SK-N-SH (cell line): ENCODE results near the gene TNRC6A. TPM values are rescaled to one million over a fixed set of nuclear protein-coding genes. Genes with fewer than 3 reads are reported as not detected.

Source experiments
- CTCF ChIA-PET: fragments of 300-600, 350-600 bp; formaldehyde crosslinking; extraction: SDS; loops from one replicate; lab custom pipeline; 2021; lab: Yijun Ruan, JAX
- POLR2A ChIA-PET: fragments of 350-600 bp; sonication (Branson Sonifier 250); formaldehyde crosslinking; extraction: SDS; loops from one replicate; lab custom pipeline; 2020; ENCODE audit warnings: antibody characterized with exemption, inconsistent platforms; lab: Yijun Ruan, JAX
- DNase-seq: peaks from one replicate; pipeline ENCODE4 v3.0.0; 2012
- H2AFZ ChIP-seq: fragments of 200-600 bp; sonication (generic); 2 replicates; pipeline ENCODE4 v1.8.1; 2016; ENCODE audit warnings: antibody characterized with exemption, mild to moderate bottlenecking, low read depth
- H3F3A ChIP-seq: fragments of 200-600 bp; sonication (generic); replicated peaks from 2 replicates; pipeline ENCODE3; 2016; ENCODE audit warnings: antibody characterized with exemption, mild to moderate bottlenecking; ENCODE audit not compliant: insufficient read depth
- H3K27ac ChIP-seq, 2 experiments: fragments of 200-500 bp in 1 of 2; fragments of 200-600 bp in 1 of 2; sonication (Bioruptor generic) in 1 of 2; sonication (generic), shearing (Covaris generic) in 1 of 2; 2 replicates each; pipeline versions ENCODE4 v1.5.1 to v1.6.1; 2014 to 2016; ENCODE audit warnings: low read depth in 2 of 2, inconsistent platforms in 1 of 2, low read length in 1 of 2, mild to moderate bottlenecking in 1 of 2, mixed read lengths in 1 of 2
- H3K27me3 ChIP-seq: fragments of 200-600 bp; sonication (generic), shearing (Covaris generic); 2 replicates; pipeline ENCODE4 v1.6.1; 2016; ENCODE audit warnings: mixed run types; ENCODE audit not compliant: insufficient read depth
- H3K36me3 ChIP-seq, 2 experiments: fragments of 200-500 bp in 1 of 2; fragments of 200-600 bp in 1 of 2; sonication (Bioruptor generic) in 1 of 2; sonication (generic) in 1 of 2; replicated peaks in 1 of 2; 2 replicates each; pipeline versions ENCODE3 to v1.5.1; 2014 to 2016; ENCODE audit warnings: low read length in 1 of 2, mild to moderate bottlenecking in 1 of 2; ENCODE audit not compliant: insufficient read depth in 2 of 2, control insufficient read depth in 1 of 2
- H3K4me1 ChIP-seq, 2 experiments: fragments of 200-500 bp in 1 of 2; fragments of 200-600 bp in 1 of 2; sonication (Bioruptor generic) in 1 of 2; sonication (generic), shearing (Covaris generic) in 1 of 2; 2 replicates each; pipeline versions ENCODE4 v1.5.1 to v1.6.1; 2014 to 2016; ENCODE audit warnings: low read depth in 1 of 2, low read length in 1 of 2, mixed run types in 1 of 2; ENCODE audit not compliant: insufficient read depth in 2 of 2, control insufficient read depth in 1 of 2
- H3K4me2 ChIP-seq: fragments of 200-600 bp; sonication (generic), shearing (Covaris generic); 2 replicates; pipeline ENCODE4 v1.6.1; 2017; ENCODE audit warnings: mixed run types
- H3K4me3 ChIP-seq, 2 experiments: fragments of 200-500 bp in 1 of 2; fragments of 200-600 bp in 1 of 2; sonication (Bioruptor generic) in 1 of 2; sonication (generic), shearing (Covaris generic) in 1 of 2; 2 replicates each; pipeline versions ENCODE4 v1.5.1 to v1.8.1; 2014 to 2016; ENCODE audit warnings: low read depth in 2 of 2, inconsistent platforms in 1 of 2, low read length in 1 of 2, mild to moderate bottlenecking in 1 of 2, mixed read lengths in 1 of 2, moderate library complexity in 1 of 2
- H3K79me2 ChIP-seq: fragments of 200-600 bp; sonication (generic); 2 replicates; pipeline ENCODE4 v1.8.1; 2017; ENCODE audit warnings: mild to moderate bottlenecking; ENCODE audit not compliant: insufficient read depth
- H3K9ac ChIP-seq: fragments of 200-600 bp; sonication (generic); 2 replicates; pipeline ENCODE4 v1.6.1; 2017; ENCODE audit warnings: mixed run types
- H3K9me2 ChIP-seq: fragments of 200-600 bp; sonication (generic); 2 replicates; pipeline ENCODE4 v1.6.1; 2017; ENCODE audit warnings: mixed run types
- H3K9me3 ChIP-seq: fragments of 200-600 bp; sonication (generic); 2 replicates; pipeline ENCODE4 v1.6.1; 2017; ENCODE audit warnings: mixed run types, mild to moderate bottlenecking, moderate library complexity
- H4K20me1 ChIP-seq: fragments of 200-600 bp; sonication (generic); 2 replicates; pipeline ENCODE4 v1.6.1; 2017; ENCODE audit warnings: mild to moderate bottlenecking, mixed run types; ENCODE audit not compliant: insufficient read depth
- EZH2phosphoT487 ChIP-seq: fragments of 200-600 bp; sonication (generic); IDR thresholded peaks from 2 replicates; pipeline ENCODE4 v1.6.1; 2017; ENCODE audit warnings: low read depth, mixed run types, mild to moderate bottlenecking, antibody characterized with exemption, moderate library complexity, borderline replicate concordance
- FOXJ3 ChIP-seq: sonication (generic); formaldehyde crosslinking; IDR thresholded peaks from 2 replicates; pipeline ENCODE4 v1.5.1; 2020; ENCODE audit warnings: mild to moderate bottlenecking, missing genetic modification reagents
- FOXM1 ChIP-seq: IDR thresholded peaks from 2 replicates; pipeline ENCODE4 v1.4.0; 2012; ENCODE audit warnings: low read depth, mild to moderate bottlenecking
- JUND ChIP-seq: IDR thresholded peaks from 2 replicates; pipeline ENCODE4 v1.4.0; 2012
- MEF2A ChIP-seq: IDR thresholded peaks from 2 replicates; pipeline ENCODE4 v1.4.0; 2012; ENCODE audit warnings: low read depth, borderline replicate concordance
- RAD21 ChIP-seq: IDR thresholded peaks from 2 replicates; pipeline ENCODE4 v1.6.1; 2012; ENCODE audit warnings: mild to moderate bottlenecking, low read length
- SIN3A ChIP-seq: IDR thresholded peaks from 2 replicates; pipeline ENCODE4 v1.6.1; 2012; ENCODE audit warnings: low read depth, mild to moderate bottlenecking, low read length, moderate library complexity, borderline replicate concordance
- SMC3 ChIP-seq: IDR thresholded peaks from 2 replicates; pipeline ENCODE4 v1.6.1; 2012; ENCODE audit warnings: low read depth, low read length, improper control_type of control experiment
- TAF1 ChIP-seq: IDR thresholded peaks from 2 replicates; pipeline ENCODE4 v1.6.1; 2012; ENCODE audit warnings: low read depth, mild to moderate bottlenecking, low read length, moderate library complexity, borderline replicate concordance
- YY1 ChIP-seq: IDR thresholded peaks from 2 replicates; pipeline ENCODE4 v1.4.0; 2012; ENCODE audit warnings: low read depth, mild to moderate bottlenecking
- WGBS: methylation state at CpG from one replicate; pipeline ENCODE4 v1.1.6; 2017; ENCODE audit warnings: low lambda C conversion rate; 5-methylcytosine and 5-hydroxymethylcytosine counted together
- polyA plus RNA-seq, 3 experiments: library from polyadenylated mRNA; depleted of rRNA; stranded (reverse); fragments of >200 nt; gene quantifications; 2 replicates each; pipeline ENCODE4 v1.2.3, GENCODE V29; 2012
- TF ChIP-seq, protein P1 (sequence below): IDR thresholded peaks from 2 replicates; pipeline ENCODE4 v1.4.0; 2012; ENCODE audit warnings: low read depth
- TF ChIP-seq, protein P2 (sequence below): fragments of 150-350 bp; IDR thresholded peaks from 2 replicates; pipeline ENCODE4 v1.6.1; 2017; ENCODE audit warnings: antibody characterized with exemption, low read length, low read depth, borderline replicate concordance
- TF ChIP-seq, protein P3 (sequence below): IDR thresholded peaks from 2 replicates; pipeline ENCODE4 v1.4.0; 2012; ENCODE audit warnings: low read depth, borderline replicate concordance

The TNRC6A gene
- polyA plus RNA-seq, 1 of the 3 experiments (the other 2 are of a cell fraction), result 32.5 TPM

- Histone ChIP-seq H3K4me3 (no peak overlapping the region), H3K27me3 (no peaks in the 10 kb centered on the region), H3K27ac (no peak overlapping the region), H3F3A (peaks cover 12% of the 10 kb centered on the region), H2AFZ (no peak overlapping the region), H4K20me1 (no peaks in the 10 kb centered on the region), H3K79me2 (no peaks in the 10 kb centered on the region), H3K36me3 (no peaks in the 10 kb centered on the region), H3K4me1 (peaks cover 0 to 11% of the 10 kb centered on the region in 2 experiments; a peak in 2 of 4 replicates), H3K9ac (no peak overlapping the region), H3K4me2 (no peak overlapping the region), H3K9me3 (no peaks in the 10 kb centered on the region), H3K9me2 (no peaks in the 10 kb centered on the region)
- TF ChIP-seq MEF2A (no peak), RAD21 (no peak), SIN3A (no peak), TAF1 (no peak), FOXM1 (no peak), FOXJ3 (no peak), EZH2phosphoT487 (no peak)
- TF ChIP-seq, protein P1, sequence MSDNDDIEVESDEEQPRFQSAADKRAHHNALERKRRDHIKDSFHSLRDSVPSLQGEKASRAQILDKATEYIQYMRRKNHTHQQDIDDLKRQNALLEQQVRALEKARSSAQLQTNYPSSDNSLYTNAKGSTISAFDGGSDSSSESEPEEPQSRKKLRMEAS, result no peak
- TF ChIP-seq, protein P2, sequence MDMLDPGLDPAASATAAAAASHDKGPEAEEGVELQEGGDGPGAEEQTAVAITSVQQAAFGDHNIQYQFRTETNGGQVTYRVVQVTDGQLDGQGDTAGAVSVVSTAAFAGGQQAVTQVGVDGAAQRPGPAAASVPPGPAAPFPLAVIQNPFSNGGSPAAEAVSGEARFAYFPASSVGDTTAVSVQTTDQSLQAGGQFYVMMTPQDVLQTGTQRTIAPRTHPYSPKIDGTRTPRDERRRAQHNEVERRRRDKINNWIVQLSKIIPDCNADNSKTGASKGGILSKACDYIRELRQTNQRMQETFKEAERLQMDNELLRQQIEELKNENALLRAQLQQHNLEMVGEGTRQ, result no peak
- TF ChIP-seq, protein P3, sequence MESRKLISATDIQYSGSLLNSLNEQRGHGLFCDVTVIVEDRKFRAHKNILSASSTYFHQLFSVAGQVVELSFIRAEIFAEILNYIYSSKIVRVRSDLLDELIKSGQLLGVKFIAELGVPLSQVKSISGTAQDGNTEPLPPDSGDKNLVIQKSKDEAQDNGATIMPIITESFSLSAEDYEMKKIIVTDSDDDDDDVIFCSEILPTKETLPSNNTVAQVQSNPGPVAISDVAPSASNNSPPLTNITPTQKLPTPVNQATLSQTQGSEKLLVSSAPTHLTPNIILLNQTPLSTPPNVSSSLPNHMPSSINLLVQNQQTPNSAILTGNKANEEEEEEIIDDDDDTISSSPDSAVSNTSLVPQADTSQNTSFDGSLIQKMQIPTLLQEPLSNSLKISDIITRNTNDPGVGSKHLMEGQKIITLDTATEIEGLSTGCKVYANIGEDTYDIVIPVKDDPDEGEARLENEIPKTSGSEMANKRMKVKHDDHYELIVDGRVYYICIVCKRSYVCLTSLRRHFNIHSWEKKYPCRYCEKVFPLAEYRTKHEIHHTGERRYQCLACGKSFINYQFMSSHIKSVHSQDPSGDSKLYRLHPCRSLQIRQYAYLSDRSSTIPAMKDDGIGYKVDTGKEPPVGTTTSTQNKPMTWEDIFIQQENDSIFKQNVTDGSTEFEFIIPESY, result no peak
- no peak for DNase-seq
- POLR2A ChIA-PET, result no interaction called here
- CTCF ChIA-PET, result interaction anchor here (1.3 kb wide), 1 partner anchor 10 kb away, joined by 4 read pairs; no protein-coding TSS in a partner anchor
- WGBS, result 92% methylated on average over 5 of the region's 5 CpGs
These were observed 31.1 kb upstream of the TNRC6A start for GRCh38 chr16:24698308-24698707.

- Histone ChIP-seq H3K36me3 (no peaks in the 10 kb centered on the region), H2AFZ (no peak overlapping the region), H3K9me3 (no peaks in the 10 kb centered on the region), H4K20me1 (no peaks in the 10 kb centered on the region), H3F3A (peaks cover 13% of the 10 kb centered on the region), H3K4me2 (no peak overlapping the region), H3K9me2 (no peaks in the 10 kb centered on the region), H3K9ac (no peak overlapping the region), H3K4me1 (peaks cover 0 to 11% of the 10 kb centered on the region in 2 experiments; a peak in 2 of 4 replicates), H3K4me3 (no peak overlapping the region), H3K79me2 (no peaks in the 10 kb centered on the region), H3K27ac (no peak overlapping the region), H3K27me3 (no peaks in the 10 kb centered on the region)
- WGBS, result 92% methylated on average over 7 of the region's 7 CpGs
- TF ChIP-seq JUND (no peak), YY1 (no peak), SMC3 (no peak)
- no peak for DNase-seq
- ChIA-PET POLR2A (no interaction called here), CTCF (interaction anchor here (1.3 to 2.0 kb wide), 3 partner anchors 9 to 182 kb away, joined by 4 to 6 read pairs (median 4); no protein-coding TSS in a partner anchor)
These were observed 30.2 kb upstream of the TNRC6A start for GRCh38 chr16:24699151-24699723.
